SK-N-SH (cell line): ENCODE data around the gene OSBPL6. TPM values are rescaled to one million over a fixed set of nuclear protein-coding genes. Genes with fewer than 3 reads are reported as not detected.

Experiments used
- CTCF ChIA-PET: fragments of 300-600, 350-600 bp; formaldehyde crosslinking; extraction: SDS; loops from one replicate; lab custom pipeline; 2021; lab: Yijun Ruan, JAX
- POLR2A ChIA-PET: fragments of 350-600 bp; sonication (Branson Sonifier 250); formaldehyde crosslinking; extraction: SDS; loops from one replicate; lab custom pipeline; 2020; ENCODE audit warnings: antibody characterized with exemption, inconsistent platforms; lab: Yijun Ruan, JAX
- DNase-seq: peaks from one replicate; pipeline ENCODE4 v3.0.0; 2012
- H2AFZ ChIP-seq: fragments of 200-600 bp; sonication (generic); 2 replicates; pipeline ENCODE4 v1.8.1; 2016; ENCODE audit warnings: antibody characterized with exemption, mild to moderate bottlenecking, low read depth
- H3F3A ChIP-seq: fragments of 200-600 bp; sonication (generic); replicated peaks from 2 replicates; pipeline ENCODE3; 2016; ENCODE audit warnings: antibody characterized with exemption, mild to moderate bottlenecking; ENCODE audit not compliant: insufficient read depth
- H3K27ac ChIP-seq, 2 experiments: fragments of 200-500 bp in 1 of 2; fragments of 200-600 bp in 1 of 2; sonication (Bioruptor generic) in 1 of 2; sonication (generic), shearing (Covaris generic) in 1 of 2; 2 replicates each; pipeline versions ENCODE4 v1.5.1 to v1.6.1; 2014 to 2016; ENCODE audit warnings: low read depth in 2 of 2, inconsistent platforms in 1 of 2, low read length in 1 of 2, mild to moderate bottlenecking in 1 of 2, mixed read lengths in 1 of 2
- H3K27me3 ChIP-seq: fragments of 200-600 bp; sonication (generic), shearing (Covaris generic); 2 replicates; pipeline ENCODE4 v1.6.1; 2016; ENCODE audit warnings: mixed run types; ENCODE audit not compliant: insufficient read depth
- H3K36me3 ChIP-seq, 2 experiments: fragments of 200-500 bp in 1 of 2; fragments of 200-600 bp in 1 of 2; sonication (Bioruptor generic) in 1 of 2; sonication (generic) in 1 of 2; replicated peaks in 1 of 2; 2 replicates each; pipeline versions ENCODE3 to v1.5.1; 2014 to 2016; ENCODE audit warnings: low read length in 1 of 2, mild to moderate bottlenecking in 1 of 2; ENCODE audit not compliant: insufficient read depth in 2 of 2, control insufficient read depth in 1 of 2
- H3K4me1 ChIP-seq, 2 experiments: fragments of 200-500 bp in 1 of 2; fragments of 200-600 bp in 1 of 2; sonication (Bioruptor generic) in 1 of 2; sonication (generic), shearing (Covaris generic) in 1 of 2; 2 replicates each; pipeline versions ENCODE4 v1.5.1 to v1.6.1; 2014 to 2016; ENCODE audit warnings: low read depth in 1 of 2, low read length in 1 of 2, mixed run types in 1 of 2; ENCODE audit not compliant: insufficient read depth in 2 of 2, control insufficient read depth in 1 of 2
- H3K4me2 ChIP-seq: fragments of 200-600 bp; sonication (generic), shearing (Covaris generic); 2 replicates; pipeline ENCODE4 v1.6.1; 2017; ENCODE audit warnings: mixed run types
- H3K4me3 ChIP-seq, 2 experiments: fragments of 200-500 bp in 1 of 2; fragments of 200-600 bp in 1 of 2; sonication (Bioruptor generic) in 1 of 2; sonication (generic), shearing (Covaris generic) in 1 of 2; 2 replicates each; pipeline versions ENCODE4 v1.5.1 to v1.8.1; 2014 to 2016; ENCODE audit warnings: low read depth in 2 of 2, inconsistent platforms in 1 of 2, low read length in 1 of 2, mild to moderate bottlenecking in 1 of 2, mixed read lengths in 1 of 2, moderate library complexity in 1 of 2
- H3K79me2 ChIP-seq: fragments of 200-600 bp; sonication (generic); 2 replicates; pipeline ENCODE4 v1.8.1; 2017; ENCODE audit warnings: mild to moderate bottlenecking; ENCODE audit not compliant: insufficient read depth
- H3K9ac ChIP-seq: fragments of 200-600 bp; sonication (generic); 2 replicates; pipeline ENCODE4 v1.6.1; 2017; ENCODE audit warnings: mixed run types
- H3K9me2 ChIP-seq: fragments of 200-600 bp; sonication (generic); 2 replicates; pipeline ENCODE4 v1.6.1; 2017; ENCODE audit warnings: mixed run types
- H3K9me3 ChIP-seq: fragments of 200-600 bp; sonication (generic); 2 replicates; pipeline ENCODE4 v1.6.1; 2017; ENCODE audit warnings: mixed run types, mild to moderate bottlenecking, moderate library complexity
- H4K20me1 ChIP-seq: fragments of 200-600 bp; sonication (generic); 2 replicates; pipeline ENCODE4 v1.6.1; 2017; ENCODE audit warnings: mild to moderate bottlenecking, mixed run types; ENCODE audit not compliant: insufficient read depth
- CHD2 ChIP-seq: fragments of 150-350 bp; IDR thresholded peaks from 2 replicates; pipeline ENCODE4 v1.6.1; 2018; ENCODE audit warnings: low read length; ENCODE audit not compliant: partially characterized antibody
- ELF1 ChIP-seq: IDR thresholded peaks from 2 replicates; pipeline ENCODE4 v1.4.0; 2012
- EZH2phosphoT487 ChIP-seq: fragments of 200-600 bp; sonication (generic); IDR thresholded peaks from 2 replicates; pipeline ENCODE4 v1.6.1; 2017; ENCODE audit warnings: low read depth, mixed run types, mild to moderate bottlenecking, antibody characterized with exemption, moderate library complexity, borderline replicate concordance
- FOXJ3 ChIP-seq: sonication (generic); formaldehyde crosslinking; IDR thresholded peaks from 2 replicates; pipeline ENCODE4 v1.5.1; 2020; ENCODE audit warnings: mild to moderate bottlenecking, missing genetic modification reagents
- FOXM1 ChIP-seq: IDR thresholded peaks from 2 replicates; pipeline ENCODE4 v1.4.0; 2012; ENCODE audit warnings: low read depth, mild to moderate bottlenecking
- MXI1 ChIP-seq: IDR thresholded peaks from 2 replicates; pipeline ENCODE4 v1.6.1; 2012; ENCODE audit warnings: mild to moderate bottlenecking, low read depth, low read length, improper control_type of control experiment
- NFIC ChIP-seq: IDR thresholded peaks from 2 replicates; pipeline ENCODE4 v1.4.0; 2012; ENCODE audit warnings: borderline replicate concordance
- NRF1 ChIP-seq: IDR thresholded peaks from 2 replicates; pipeline ENCODE4 v1.6.1; 2012; ENCODE audit warnings: low read depth, mild to moderate bottlenecking, low read length
- PBX3 ChIP-seq: IDR thresholded peaks from 2 replicates; pipeline ENCODE4; 2012
- POLR2AphosphoS5 ChIP-seq: IDR thresholded peaks from 2 replicates; pipeline ENCODE4 v1.6.1; 2012; ENCODE audit warnings: low read depth, low read length
- RAD21 ChIP-seq: IDR thresholded peaks from 2 replicates; pipeline ENCODE4 v1.6.1; 2012; ENCODE audit warnings: mild to moderate bottlenecking, low read length
- RFX5 ChIP-seq: IDR thresholded peaks from 2 replicates; pipeline ENCODE4 v1.6.1; 2012; ENCODE audit warnings: mild to moderate bottlenecking, improper control_type of control experiment, low read length
- SIN3A ChIP-seq: IDR thresholded peaks from 2 replicates; pipeline ENCODE4 v1.6.1; 2012; ENCODE audit warnings: low read depth, mild to moderate bottlenecking, low read length, moderate library complexity, borderline replicate concordance
- SMC3 ChIP-seq: IDR thresholded peaks from 2 replicates; pipeline ENCODE4 v1.6.1; 2012; ENCODE audit warnings: low read depth, low read length, improper control_type of control experiment
- TAF1 ChIP-seq: IDR thresholded peaks from 2 replicates; pipeline ENCODE4 v1.6.1; 2012; ENCODE audit warnings: low read depth, mild to moderate bottlenecking, low read length, moderate library complexity, borderline replicate concordance
- TCF12 ChIP-seq: IDR thresholded peaks from 2 replicates; pipeline ENCODE4 v1.4.0; 2012
- TEAD4 ChIP-seq: IDR thresholded peaks from 2 replicates; pipeline ENCODE4 v1.4.0; 2012; ENCODE audit warnings: mild to moderate bottlenecking, borderline replicate concordance; ENCODE audit not compliant: insufficient read depth
- YY1 ChIP-seq: IDR thresholded peaks from 2 replicates; pipeline ENCODE4 v1.4.0; 2012; ENCODE audit warnings: low read depth, mild to moderate bottlenecking
- WGBS: methylation state at CpG from one replicate; pipeline ENCODE4 v1.1.6; 2017; ENCODE audit warnings: low lambda C conversion rate; 5-methylcytosine and 5-hydroxymethylcytosine counted together
- polyA plus RNA-seq, 3 experiments: library from polyadenylated mRNA; depleted of rRNA; stranded (reverse); fragments of >200 nt; gene quantifications; 2 replicates each; pipeline ENCODE4 v1.2.3, GENCODE V29; 2012
- TF ChIP-seq, protein P1 (sequence below): IDR thresholded peaks from 2 replicates; pipeline ENCODE4 v1.4.0; 2012; ENCODE audit warnings: low read depth, borderline replicate concordance
- TF ChIP-seq, protein P2 (sequence below): IDR thresholded peaks from 2 replicates; pipeline ENCODE4 v1.4.0; 2012; ENCODE audit warnings: low read depth
- TF ChIP-seq, protein P3 (sequence below): IDR thresholded peaks from 2 replicates; pipeline ENCODE4 v1.6.1; 2012; ENCODE audit warnings: mild to moderate bottlenecking, low read depth, low read length, moderate library complexity

Gene OSBPL6
- polyA plus RNA-seq, 1 of the 3 experiments (the other 2 are of a cell fraction), result 2.7 TPM

DNA sequence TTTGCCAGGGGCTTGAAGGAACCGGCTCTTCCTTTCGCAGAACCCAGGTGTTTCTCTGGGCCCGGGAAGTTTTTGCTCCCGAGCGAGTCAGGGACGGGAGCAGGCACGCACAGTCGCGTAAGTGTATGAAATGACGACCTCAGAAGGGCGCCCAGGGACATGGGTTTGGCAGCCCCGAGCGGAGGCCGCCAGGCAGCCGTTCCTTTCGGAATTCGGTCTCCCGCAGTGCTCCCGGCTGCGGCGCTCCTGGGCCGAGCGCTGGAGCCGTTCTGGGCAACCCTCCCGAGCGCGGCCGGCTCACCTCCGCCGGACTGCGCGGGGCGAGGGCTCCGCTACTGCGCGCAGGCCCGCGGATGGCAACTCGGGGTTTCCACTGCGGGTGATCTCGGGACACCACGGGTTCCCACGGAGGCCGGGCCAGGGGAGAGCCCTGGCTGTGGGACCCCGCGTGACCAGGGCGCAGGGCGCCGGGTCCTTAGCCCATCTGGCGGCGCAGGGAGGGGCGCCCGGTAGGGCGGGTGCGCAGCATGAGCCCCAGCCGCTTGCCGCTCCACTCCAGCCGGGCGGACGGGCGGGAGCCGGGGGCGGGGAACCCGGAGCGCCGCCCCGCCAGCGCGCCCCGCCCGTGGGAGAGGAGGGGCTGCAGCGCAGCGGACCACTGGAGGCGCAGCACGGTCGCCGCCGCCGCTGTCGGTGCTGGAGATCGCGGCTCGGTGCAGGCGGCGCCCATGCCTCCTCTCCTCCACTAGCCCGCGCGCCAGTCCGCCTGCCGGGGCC lies at the start of gene OSBPL6 (continued):
- no peak for TF ChIP-seq FOXJ3 (CRISPR knock-in tag)
- TF ChIP-seq YY1, result no peak
- no peak for TF ChIP-seq EZH2phosphoT487
- peak; percentile 46 for TF ChIP-seq MXI1
- no peak for TF ChIP-seq TEAD4
- TF ChIP-seq PBX3, result no peak
- TF ChIP-seq POLR2AphosphoS5, result peak; percentile 31; the same call in 1 of the 2 replicates
- TF ChIP-seq, protein P1, sequence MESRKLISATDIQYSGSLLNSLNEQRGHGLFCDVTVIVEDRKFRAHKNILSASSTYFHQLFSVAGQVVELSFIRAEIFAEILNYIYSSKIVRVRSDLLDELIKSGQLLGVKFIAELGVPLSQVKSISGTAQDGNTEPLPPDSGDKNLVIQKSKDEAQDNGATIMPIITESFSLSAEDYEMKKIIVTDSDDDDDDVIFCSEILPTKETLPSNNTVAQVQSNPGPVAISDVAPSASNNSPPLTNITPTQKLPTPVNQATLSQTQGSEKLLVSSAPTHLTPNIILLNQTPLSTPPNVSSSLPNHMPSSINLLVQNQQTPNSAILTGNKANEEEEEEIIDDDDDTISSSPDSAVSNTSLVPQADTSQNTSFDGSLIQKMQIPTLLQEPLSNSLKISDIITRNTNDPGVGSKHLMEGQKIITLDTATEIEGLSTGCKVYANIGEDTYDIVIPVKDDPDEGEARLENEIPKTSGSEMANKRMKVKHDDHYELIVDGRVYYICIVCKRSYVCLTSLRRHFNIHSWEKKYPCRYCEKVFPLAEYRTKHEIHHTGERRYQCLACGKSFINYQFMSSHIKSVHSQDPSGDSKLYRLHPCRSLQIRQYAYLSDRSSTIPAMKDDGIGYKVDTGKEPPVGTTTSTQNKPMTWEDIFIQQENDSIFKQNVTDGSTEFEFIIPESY, result no peak
- no peak for TF ChIP-seq ELF1

DNA sequence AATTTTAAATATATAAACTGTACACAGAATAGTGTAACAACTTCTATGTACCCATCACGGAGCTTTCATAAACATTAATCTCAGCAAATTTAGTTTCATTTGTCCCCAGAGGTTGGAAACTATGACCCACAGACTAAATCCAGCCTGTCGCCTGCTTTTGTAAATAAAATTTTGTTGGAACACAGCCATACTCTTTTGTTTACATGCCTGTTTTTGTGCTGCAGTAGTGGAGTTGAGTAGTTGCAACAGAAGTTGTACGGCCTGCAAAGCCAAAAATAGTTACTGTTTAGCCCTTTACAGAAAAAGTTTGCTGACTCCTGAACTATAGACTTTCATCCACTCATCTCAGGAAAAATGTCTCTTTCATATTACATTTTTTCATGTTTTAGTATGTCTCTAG lies 42.3 kb upstream of the OSBPL6 start:
- Histone ChIP-seq H3K4me2 (no peak overlapping the region), H3K79me2 (no peaks in the 10 kb centered on the region), H3K27ac (no peak overlapping the region), H2AFZ (no peak overlapping the region), H3K9ac (no peak overlapping the region), H3K9me3 (no peaks in the 10 kb centered on the region), H3K4me1 (no peaks in the 10 kb centered on the region), H3K27me3 (no peaks in the 10 kb centered on the region), H3K36me3 (no peaks in the 10 kb centered on the region), H3K9me2 (no peaks in the 10 kb centered on the region), H3K4me3 (no peak overlapping the region), H3F3A (no peaks in the 10 kb centered on the region), H4K20me1 (no peaks in the 10 kb centered on the region)
- ChIA-PET CTCF (interaction anchor here (1.3 kb wide), 1 partner anchor 263 kb away, joined by 6 read pairs; no protein-coding TSS in a partner anchor), POLR2A (no interaction called here)
- 61% methylated on average over 3 of the region's 3 CpGs for WGBS
- DNase-seq, result no peak
- TF ChIP-seq, protein P2, sequence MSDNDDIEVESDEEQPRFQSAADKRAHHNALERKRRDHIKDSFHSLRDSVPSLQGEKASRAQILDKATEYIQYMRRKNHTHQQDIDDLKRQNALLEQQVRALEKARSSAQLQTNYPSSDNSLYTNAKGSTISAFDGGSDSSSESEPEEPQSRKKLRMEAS, result no peak
- TF ChIP-seq, protein P3, sequence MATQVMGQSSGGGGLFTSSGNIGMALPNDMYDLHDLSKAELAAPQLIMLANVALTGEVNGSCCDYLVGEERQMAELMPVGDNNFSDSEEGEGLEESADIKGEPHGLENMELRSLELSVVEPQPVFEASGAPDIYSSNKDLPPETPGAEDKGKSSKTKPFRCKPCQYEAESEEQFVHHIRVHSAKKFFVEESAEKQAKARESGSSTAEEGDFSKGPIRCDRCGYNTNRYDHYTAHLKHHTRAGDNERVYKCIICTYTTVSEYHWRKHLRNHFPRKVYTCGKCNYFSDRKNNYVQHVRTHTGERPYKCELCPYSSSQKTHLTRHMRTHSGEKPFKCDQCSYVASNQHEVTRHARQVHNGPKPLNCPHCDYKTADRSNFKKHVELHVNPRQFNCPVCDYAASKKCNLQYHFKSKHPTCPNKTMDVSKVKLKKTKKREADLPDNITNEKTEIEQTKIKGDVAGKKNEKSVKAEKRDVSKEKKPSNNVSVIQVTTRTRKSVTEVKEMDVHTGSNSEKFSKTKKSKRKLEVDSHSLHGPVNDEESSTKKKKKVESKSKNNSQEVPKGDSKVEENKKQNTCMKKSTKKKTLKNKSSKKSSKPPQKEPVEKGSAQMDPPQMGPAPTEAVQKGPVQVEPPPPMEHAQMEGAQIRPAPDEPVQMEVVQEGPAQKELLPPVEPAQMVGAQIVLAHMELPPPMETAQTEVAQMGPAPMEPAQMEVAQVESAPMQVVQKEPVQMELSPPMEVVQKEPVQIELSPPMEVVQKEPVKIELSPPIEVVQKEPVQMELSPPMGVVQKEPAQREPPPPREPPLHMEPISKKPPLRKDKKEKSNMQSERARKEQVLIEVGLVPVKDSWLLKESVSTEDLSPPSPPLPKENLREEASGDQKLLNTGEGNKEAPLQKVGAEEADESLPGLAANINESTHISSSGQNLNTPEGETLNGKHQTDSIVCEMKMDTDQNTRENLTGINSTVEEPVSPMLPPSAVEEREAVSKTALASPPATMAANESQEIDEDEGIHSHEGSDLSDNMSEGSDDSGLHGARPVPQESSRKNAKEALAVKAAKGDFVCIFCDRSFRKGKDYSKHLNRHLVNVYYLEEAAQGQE, result no peak
- TF ChIP-seq ELF1 (no peak), TAF1 (no peak), NRF1 (no peak), SIN3A (no peak), SMC3 (no peak), RFX5 (no peak), TEAD4 (no peak), CHD2 (no peak), POLR2AphosphoS5 (no peak), RAD21 (no peak), FOXM1 (no peak), TCF12 (no peak), NFIC (no peak)
- TF ChIP-seq, protein P1, result no peak
